B cell (primary cell): ENCODE measurements around the gene MBP.

ENCODE experiments used
- CTCF ChIP-seq: fragments of 200-600 bp; IDR thresholded peaks from one replicate; pipeline ENCODE4 v1.8.0; 2022; ENCODE audit warnings: antibody characterized with exemption, mild to moderate bottlenecking
- EZH2 ChIP-seq: IDR thresholded peaks from 2 replicates; pipeline ENCODE4 v1.6.1; 2012; ENCODE audit warnings: borderline replicate concordance, low read depth, mild to moderate bottlenecking, moderate library complexity, low read length; ENCODE audit not compliant: insufficient read depth, poor library complexity, severe bottlenecking

GRCh38 chr18:77119851-77120491 lies 12.6 kb downstream of the MBP start:
- no peak for TF ChIP-seq CTCF
- no peak for TF ChIP-seq EZH2
